ENCODE data around the gene LCE1F.

Gene LCE1F

DNA sequence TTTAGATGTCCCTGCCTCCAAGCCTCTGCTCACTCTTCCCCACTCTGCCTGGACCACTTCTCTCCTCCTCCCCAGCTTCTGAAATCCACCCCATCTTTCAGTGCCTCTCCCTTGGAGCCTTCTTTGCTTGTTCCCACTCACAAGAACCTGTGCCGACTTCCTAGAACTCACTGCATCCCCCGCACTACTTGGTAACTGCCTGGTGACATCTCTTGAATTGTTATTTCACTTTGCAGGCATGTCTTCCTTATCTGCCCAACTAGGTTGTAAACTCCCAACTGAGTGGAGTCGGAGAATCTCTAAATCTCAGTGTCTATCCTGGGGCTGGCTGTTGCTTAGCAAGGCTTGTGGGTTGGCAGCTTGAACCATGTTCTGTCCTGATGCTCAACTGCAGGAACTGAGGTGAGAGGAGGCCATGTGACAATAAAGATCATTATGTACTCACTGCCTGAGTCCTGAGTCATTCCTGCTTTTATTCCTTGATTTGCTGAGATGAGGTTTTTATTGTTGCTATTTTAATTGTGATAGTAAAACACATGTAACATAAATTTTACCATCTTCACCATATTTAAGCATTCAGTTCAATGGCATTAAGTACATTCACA is 13.2 kb upstream of the LCE1F start:
- no peaks in the 10 kb centered on the region for H3K36me3 ChIP-seq
- no peak for TF ChIP-seq CTCF (IDR thresholded peaks at IDR 0.05; ENCODE audit: low read depth, low read length)
- no peaks in the 10 kb centered on the region for H3K27me3 ChIP-seq
- DNase-seq: no peak
- H3K4me1 ChIP-seq: no peaks in the 10 kb centered on the region
- H3K4me3 ChIP-seq (ENCODE audit: low read depth, low read length): no peak overlapping the region
- no peaks in the 10 kb centered on the region for H3K9me3 ChIP-seq

DNA sequence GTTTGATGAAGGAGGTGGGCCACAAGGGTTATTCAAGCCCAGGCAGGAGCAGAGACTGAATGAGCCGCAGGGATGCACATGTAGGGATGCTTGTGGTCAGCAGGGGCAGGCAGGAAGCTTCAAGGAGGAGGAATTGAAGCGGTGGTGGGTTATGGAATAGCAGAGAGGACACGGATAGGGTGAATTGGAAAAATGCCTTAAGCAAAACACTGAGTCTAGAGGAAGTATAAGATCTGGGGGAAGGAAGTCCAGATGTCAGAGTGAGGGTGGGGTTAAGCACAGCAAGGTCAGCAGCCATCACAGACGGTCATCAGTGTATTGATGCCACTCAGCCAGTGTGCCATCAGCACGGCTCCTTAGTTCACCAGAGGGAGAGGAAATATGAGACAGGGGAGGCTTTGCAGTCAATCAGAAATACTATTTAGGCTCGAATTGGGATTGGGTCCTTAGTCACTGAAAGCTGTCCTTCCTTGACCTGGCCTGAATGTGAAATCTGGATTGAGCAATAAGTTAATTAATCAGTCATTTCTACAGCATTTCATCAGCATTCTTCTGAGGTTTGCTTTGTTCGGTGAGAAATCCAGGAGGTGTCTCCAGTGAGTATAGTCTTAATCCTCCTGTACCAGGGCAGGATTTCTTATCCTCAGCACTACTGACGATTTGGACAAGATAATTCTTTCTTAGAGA is 6.0 kb upstream of the LCE1F start:
- Histone ChIP-seq H3K4me1 (no peaks in the 10 kb centered on the region), H3K4me3 (ENCODE audit: low read depth, low read length) (no peak overlapping the region), H3K36me3 (no peaks in the 10 kb centered on the region), H3K27me3 (no peaks in the 10 kb centered on the region), H3K9me3 (no peaks in the 10 kb centered on the region)
- TF ChIP-seq CTCF (IDR thresholded peaks at IDR 0.05; ENCODE audit: low read depth, low read length): no peak
- no peak for DNase-seq

GRCh38 chr1:152770411-152770810 is 4.5 kb upstream of the LCE1F start:
- no peak overlapping the region for H3K4me3 ChIP-seq (ENCODE audit: low read depth, low read length)

DNA sequence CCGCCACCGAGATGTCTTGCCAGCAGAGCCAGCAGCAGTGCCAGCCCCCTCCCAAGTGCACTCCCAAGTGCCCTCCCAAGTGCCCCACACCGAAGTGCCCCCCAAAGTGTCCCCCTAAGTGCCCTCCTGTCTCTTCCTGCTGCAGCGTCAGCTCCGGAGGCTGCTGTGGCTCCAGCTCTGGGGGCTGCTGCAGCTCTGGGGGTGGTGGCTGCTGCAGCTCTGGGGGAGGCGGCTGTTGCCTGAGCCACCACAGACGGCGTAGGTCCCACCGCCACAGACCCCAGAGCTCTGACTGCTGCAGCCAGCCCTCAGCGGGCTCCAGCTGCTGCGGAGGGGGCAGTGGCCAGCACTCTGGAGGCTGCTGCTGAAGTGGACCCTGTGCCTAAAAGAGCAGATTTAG is 1.4 kb downstream of the LCE1F start:
- TF ChIP-seq CTCF (IDR thresholded peaks at IDR 0.05; ENCODE audit: low read depth, low read length): no peak

More at GRCh38 chr1:152770411-152770810, 4.5 kb upstream of the LCE1F start:
- no peaks in the 10 kb centered on the region for H3K36me3 ChIP-seq
- DNase-seq: no peak
- H3K27me3 ChIP-seq: no peaks in the 10 kb centered on the region
- TF ChIP-seq CTCF (IDR thresholded peaks at IDR 0.05; ENCODE audit: low read depth, low read length): no peak
- no peaks in the 10 kb centered on the region for H3K4me1 ChIP-seq
- no peaks in the 10 kb centered on the region for H3K9me3 ChIP-seq

DNA sequence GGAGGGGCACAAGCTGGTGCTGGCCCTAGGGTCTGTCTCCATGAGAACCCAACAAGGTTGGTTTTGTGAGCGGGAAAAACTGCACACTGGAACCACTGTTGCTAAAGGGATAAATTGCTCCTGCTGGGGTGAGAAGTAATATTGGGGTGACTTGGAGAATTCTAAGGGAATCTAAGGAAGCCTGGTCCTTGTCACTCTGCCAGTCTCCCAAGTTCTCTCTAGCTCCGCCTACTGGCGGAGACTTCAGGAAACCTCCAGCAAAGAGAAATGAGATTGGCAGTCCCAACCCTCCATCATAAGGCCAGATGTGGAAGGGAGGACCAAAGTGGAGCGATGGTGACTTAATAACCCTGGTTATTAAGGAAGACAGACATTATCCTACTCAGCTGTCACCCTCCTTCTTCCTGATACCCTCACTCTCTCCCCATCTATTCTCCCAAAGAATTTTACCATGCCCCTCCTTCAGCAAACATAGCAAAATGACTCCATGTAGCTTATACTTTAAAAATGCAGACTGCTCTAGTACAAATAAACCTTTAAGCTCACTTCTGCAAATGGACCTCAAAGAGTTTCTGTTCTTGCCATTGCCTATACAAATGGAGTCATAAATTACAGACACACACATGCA is 2.7 kb downstream of the LCE1F start:
- Histone ChIP-seq H3K9me3 (no peaks in the 10 kb centered on the region), H3K36me3 (no peaks in the 10 kb centered on the region), H3K4me3 (ENCODE audit: low read depth, low read length) (no peak overlapping the region), H3K4me1 (no peaks in the 10 kb centered on the region), H3K27me3 (no peaks in the 10 kb centered on the region)
- TF ChIP-seq CTCF (IDR thresholded peaks at IDR 0.05; ENCODE audit: low read depth, low read length): peak; percentile 61
- DNase-seq: peak; percentile 47

More for the DNA sequence above, 1.4 kb downstream of the LCE1F start:
- Histone ChIP-seq H3K36me3 (no peaks in the 10 kb centered on the region), H3K9me3 (no peaks in the 10 kb centered on the region), H3K4me3 (ENCODE audit: low read depth, low read length) (no peak overlapping the region), H3K4me1 (no peaks in the 10 kb centered on the region), H3K27me3 (no peaks in the 10 kb centered on the region)
- DNase-seq: no peak

- Histone ChIP-seq H3K9me3 (no peaks in the 10 kb centered on the region), H3K27me3 (no peaks in the 10 kb centered on the region), H3K4me1 (no peaks in the 10 kb centered on the region), H3K4me3 (ENCODE audit: low read depth, low read length) (no peak overlapping the region), H3K36me3 (no peaks in the 10 kb centered on the region)
- TF ChIP-seq CTCF (IDR thresholded peaks at IDR 0.05; ENCODE audit: low read depth, low read length): no peak
- DNase-seq: no peak
Observed at GRCh38 chr1:152783095-152783494, 8.2 kb downstream of the LCE1F start.

Measured in BE2C (cell line).